BJ (cell line): ENCODE measurements around the gene ATAD3B. TPM values are rescaled to one million over a fixed set of nuclear protein-coding genes. Genes with fewer than 3 reads are reported as not detected.
"Not testable (repeated sequence)": the region's sequence is repeated elsewhere in the genome, so short reads cannot be mapped to it uniquely, and the experiment has no call there.

ENCODE experiments used
- CTCF ChIA-PET: fragments of 350-600 bp; formaldehyde crosslinking; extraction: SDS; loops from one replicate; lab custom pipeline; 2021; ENCODE audit warnings: antibody characterized with exemption, inconsistent platforms; lab: Yijun Ruan, JAX
- POLR2A ChIA-PET: fragments of 300-600 bp; sonication (Branson Sonifier 250); formaldehyde crosslinking; extraction: SDS; loops from one replicate; lab custom pipeline; 2021; ENCODE audit warnings: antibody characterized with exemption; lab: Charles Lee
- DNase-seq: peaks from one replicate; pipeline ENCODE4 v3.0.0-alpha.2; 2011; ENCODE audit warnings: low read depth
- H3K27me3 ChIP-seq: 2 replicates; pipeline ENCODE4 v1.6.0; 2011; ENCODE audit warnings: low read length; ENCODE audit not compliant: control insufficient read depth, insufficient read depth
- H3K36me3 ChIP-seq: 2 replicates; pipeline ENCODE4 v1.5.1; 2011; ENCODE audit warnings: low read length; ENCODE audit not compliant: control insufficient read depth, insufficient read depth
- H3K4me3 ChIP-seq: 2 replicates; pipeline ENCODE4 v1.5.1; 2011; ENCODE audit warnings: low read depth, mild to moderate bottlenecking, control low read depth, low read length
- polyA plus RNA-seq: library from polyadenylated mRNA; depleted of rRNA; stranded (reverse); fragments of >200 nt; gene quantifications from 2 replicates; pipeline ENCODE4 v1.2.3, GENCODE V29; 2011
- TF ChIP-seq, protein P1 (sequence below): IDR thresholded peaks from 2 replicates; pipeline ENCODE4 v1.5.1; 2011; ENCODE audit warnings: low read depth, mild to moderate bottlenecking, control low read depth, inconsistent platforms, low read length, moderate library complexity; ENCODE audit not compliant: insufficient read depth

ATAD3B gene
- polyA plus RNA-seq, 1 experiment, result 12.5 TPM

DNA sequence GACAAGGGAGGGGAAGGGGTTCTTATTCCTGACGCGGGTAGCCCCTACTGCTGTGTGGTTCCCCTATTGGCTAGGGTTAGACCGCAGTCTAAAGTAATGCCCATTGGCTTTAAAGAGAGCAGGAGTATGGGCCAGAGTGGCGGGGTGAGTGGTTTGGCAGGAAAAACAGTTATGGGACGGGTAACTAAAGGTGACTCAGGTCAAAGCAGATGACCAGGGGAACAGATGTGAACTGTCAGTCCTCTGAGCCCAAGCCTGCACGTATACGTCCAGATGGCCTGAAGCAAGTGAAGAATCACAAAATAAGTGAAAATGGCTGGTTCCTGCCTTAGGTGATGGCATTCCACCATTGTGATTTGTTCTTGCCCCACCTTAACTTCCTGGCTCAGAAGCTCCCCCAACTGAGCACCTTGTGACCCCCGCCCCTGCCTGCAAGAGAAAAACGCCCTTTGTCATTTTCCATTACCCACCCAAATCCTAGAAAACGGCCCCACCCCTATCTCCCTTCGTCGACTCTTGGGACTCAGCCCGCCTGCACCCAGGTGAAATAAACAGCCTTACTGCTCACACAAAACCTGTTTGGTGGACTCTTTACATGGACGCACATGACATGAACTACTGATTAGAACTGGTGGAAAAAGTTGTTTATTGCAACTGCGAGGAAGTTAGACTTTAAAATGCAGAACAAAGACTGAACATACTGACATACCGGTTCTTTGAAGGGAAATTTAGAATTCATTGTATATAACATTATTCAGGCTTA, 758 bp upstream of the ATAD3B start:
- H3K36me3 ChIP-seq, result no peaks in the 10 kb centered on the region; the same call in 1 of the 2 replicates
- POLR2A ChIA-PET, result no interaction called here
- H3K27me3 ChIP-seq, result no peaks in the 10 kb centered on the region
- H3K4me3 ChIP-seq, result peak overlapping the region; percentile 86
- CTCF ChIA-PET, result no interaction called here
- TF ChIP-seq, protein P1, sequence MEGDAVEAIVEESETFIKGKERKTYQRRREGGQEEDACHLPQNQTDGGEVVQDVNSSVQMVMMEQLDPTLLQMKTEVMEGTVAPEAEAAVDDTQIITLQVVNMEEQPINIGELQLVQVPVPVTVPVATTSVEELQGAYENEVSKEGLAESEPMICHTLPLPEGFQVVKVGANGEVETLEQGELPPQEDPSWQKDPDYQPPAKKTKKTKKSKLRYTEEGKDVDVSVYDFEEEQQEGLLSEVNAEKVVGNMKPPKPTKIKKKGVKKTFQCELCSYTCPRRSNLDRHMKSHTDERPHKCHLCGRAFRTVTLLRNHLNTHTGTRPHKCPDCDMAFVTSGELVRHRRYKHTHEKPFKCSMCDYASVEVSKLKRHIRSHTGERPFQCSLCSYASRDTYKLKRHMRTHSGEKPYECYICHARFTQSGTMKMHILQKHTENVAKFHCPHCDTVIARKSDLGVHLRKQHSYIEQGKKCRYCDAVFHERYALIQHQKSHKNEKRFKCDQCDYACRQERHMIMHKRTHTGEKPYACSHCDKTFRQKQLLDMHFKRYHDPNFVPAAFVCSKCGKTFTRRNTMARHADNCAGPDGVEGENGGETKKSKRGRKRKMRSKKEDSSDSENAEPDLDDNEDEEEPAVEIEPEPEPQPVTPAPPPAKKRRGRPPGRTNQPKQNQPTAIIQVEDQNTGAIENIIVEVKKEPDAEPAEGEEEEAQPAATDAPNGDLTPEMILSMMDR, result no peak
- no peak for DNase-seq

GRCh38 chr1:1472053-1472876, 700 bp downstream of the ATAD3B start:
- POLR2A ChIA-PET, H3K36me3 ChIP-seq, CTCF ChIA-PET, DNase-seq, H3K27me3 ChIP-seq: not testable (repeated sequence)
- peak overlapping the region; percentile 86 for H3K4me3 ChIP-seq

DNA sequence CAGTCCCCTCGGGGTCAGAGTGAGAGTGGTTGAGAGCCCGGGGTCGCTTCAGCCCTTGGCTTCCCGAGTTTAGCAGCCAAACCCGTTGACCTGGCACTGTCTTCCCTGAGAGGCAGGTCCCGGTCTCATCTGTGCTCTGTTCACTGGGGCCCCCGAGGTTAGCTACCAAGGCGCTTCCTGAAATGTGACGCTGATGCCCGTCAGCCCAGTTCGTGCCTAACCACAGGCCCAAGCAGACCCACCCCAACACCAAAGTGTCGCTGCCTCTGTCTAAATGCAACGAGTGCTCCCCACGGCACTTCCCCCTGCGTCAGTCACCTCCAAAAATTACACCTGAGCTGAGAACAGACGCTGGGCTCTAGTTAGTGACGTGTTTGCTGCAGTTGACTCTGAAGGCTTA, 4.4 kb downstream of the ATAD3B start:
- CTCF ChIA-PET, result interaction anchor here (1.0 kb wide), 1 partner anchor 413 kb away, joined by 3 read pairs; no protein-coding TSS in a partner anchor
- DNase-seq, H3K4me3 ChIP-seq, POLR2A ChIA-PET, H3K27me3 ChIP-seq: not testable (repeated sequence)
- peaks cover 17% of the 10 kb centered on the region for H3K36me3 ChIP-seq

- CTCF ChIA-PET, result interaction anchor here (1.0 kb wide), 1 partner anchor 414 kb away, joined by 3 read pairs; no protein-coding TSS in a partner anchor
- DNase-seq, result no peak
- TF ChIP-seq, protein P1, result no peak
- peaks cover 19% of the 10 kb centered on the region for H3K36me3 ChIP-seq
- no peak overlapping the region for H3K4me3 ChIP-seq
- POLR2A ChIA-PET, result no interaction called here
- H3K27me3 ChIP-seq, result no peaks in the 10 kb centered on the region
Observed at GRCh38 chr1:1477206-1477605, 5.6 kb downstream of the ATAD3B start.

DNA sequence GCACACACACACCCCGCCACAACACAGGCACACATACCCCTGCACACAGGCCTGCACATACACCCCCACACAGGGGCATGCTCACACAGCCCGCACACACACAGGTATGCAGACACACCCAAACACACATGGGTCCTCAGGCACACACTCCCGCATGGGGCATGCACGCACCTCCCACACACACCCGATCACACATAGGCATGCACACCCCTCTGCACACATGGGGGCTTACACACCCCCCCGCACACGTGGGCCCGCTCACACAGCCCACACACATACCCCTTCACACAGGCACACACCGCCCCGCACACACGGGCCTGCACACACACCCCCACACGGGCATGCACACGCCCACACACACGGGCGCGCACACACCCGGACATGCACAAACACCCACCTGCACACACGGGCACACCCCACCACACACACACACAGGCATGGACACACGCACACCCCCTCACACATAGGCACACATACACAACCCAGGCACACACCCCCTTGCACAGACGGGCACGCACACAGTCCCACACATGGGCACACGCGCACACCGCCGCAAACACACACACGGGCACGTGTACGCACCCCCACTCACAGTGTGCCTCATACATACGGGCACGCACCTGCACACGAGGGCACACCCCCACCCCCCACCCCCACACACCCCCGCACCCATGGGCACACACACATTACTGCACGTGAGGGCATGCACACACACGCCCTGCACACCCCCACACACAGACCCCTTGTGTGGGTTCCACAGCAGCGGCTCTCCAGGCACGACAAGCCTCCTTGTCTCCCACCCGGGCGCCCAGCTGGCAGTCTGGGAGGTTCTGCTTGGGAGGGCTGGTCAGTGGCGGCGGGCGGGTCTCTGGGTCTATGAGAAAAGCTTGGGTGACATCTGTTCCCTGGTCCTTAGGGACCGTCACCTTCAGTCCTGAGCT, 8.3 kb downstream of the ATAD3B start:
- no peaks in the 10 kb centered on the region for H3K27me3 ChIP-seq
- no peak overlapping the region for H3K4me3 ChIP-seq
- ChIA-PET POLR2A (no interaction called here), CTCF (no interaction called here)
- peaks cover 25% of the 10 kb centered on the region for H3K36me3 ChIP-seq
- TF ChIP-seq, protein P1, result no peak
- no peak for DNase-seq

GRCh38 chr1:1480488-1480867, 8.9 kb downstream of the ATAD3B start:
- peaks cover 25% of the 10 kb centered on the region for H3K36me3 ChIP-seq
- DNase-seq, result not testable (repeated sequence)

DNA sequence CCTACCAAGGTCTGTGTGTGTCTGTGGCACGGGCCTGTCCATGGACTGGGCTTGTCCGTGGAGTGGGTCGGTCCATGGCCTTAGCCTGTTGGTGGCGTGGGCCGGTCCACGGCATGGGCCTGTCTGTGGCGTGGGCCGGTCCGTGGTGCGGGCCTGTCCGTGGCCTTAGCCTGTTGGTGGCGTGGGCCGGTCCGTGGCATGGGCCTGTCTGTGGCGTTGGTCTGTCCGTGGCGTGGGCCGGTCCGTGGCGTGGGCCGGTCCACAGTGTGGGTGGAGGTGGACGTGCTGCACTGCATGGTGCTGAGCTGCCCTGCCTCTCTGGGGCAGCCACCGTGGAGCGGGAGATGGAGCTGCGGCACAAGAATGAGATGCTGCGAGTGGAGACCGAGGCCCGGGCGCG, 10.2 kb downstream of the ATAD3B start:
- H3K36me3 ChIP-seq, result peaks cover 25% of the 10 kb centered on the region
- CTCF ChIA-PET, POLR2A ChIA-PET: not testable (repeated sequence)

More at GRCh38 chr1:1480488-1480867, 8.9 kb downstream of the ATAD3B start:
- CTCF ChIA-PET, H3K4me3 ChIP-seq, POLR2A ChIA-PET, H3K27me3 ChIP-seq: not testable (repeated sequence)

More for the DNA sequence above, 10.2 kb downstream of the ATAD3B start:
- H3K27me3 ChIP-seq, H3K4me3 ChIP-seq, DNase-seq: not testable (repeated sequence)
